IMR-90 (cell line): ENCODE data around the gene ADCY2. TPM values are rescaled to one million over a fixed set of nuclear protein-coding genes. Genes with fewer than 3 reads are reported as not detected.

ENCODE experiments used
- ATAC-seq: fragments of 200-7000 bp; cut with Tn5 transposase; 2 replicates; pipeline ENCODE4 v1.9.1; 2020; ENCODE audit warnings: low read depth, mild to moderate bottlenecking, moderate library complexity
- BruUV-seq: library from RNA; stranded (reverse); fragments of 400-500 nt; replicated peaks from 2 replicates; lab custom pipeline; 2021; lab: Mats Ljungman, UMichigan
- CTCF ChIA-PET: fragments of 300-600 bp; formaldehyde crosslinking; extraction: SDS; loops from one replicate; lab custom pipeline; 2021; ENCODE audit warnings: antibody characterized with exemption; lab: Yijun Ruan, JAX
- POLR2A ChIA-PET: fragments of 300-600 bp; sonication (Branson Sonifier 250); formaldehyde crosslinking; loops from one replicate; lab custom pipeline; 2022; ENCODE audit warnings: antibody characterized with exemption; ENCODE audit not compliant: unreplicated experiment; lab: Charles Lee
- DNase-seq: peaks from one replicate; pipeline ENCODE4 v3.0.0; 2013
- H2AFZ ChIP-seq: replicated peaks from 2 replicates; pipeline ENCODE3; 2013; ENCODE audit warnings: low read length, mild to moderate bottlenecking; ENCODE audit not compliant: poor library complexity
- H2AK5ac ChIP-seq: 2 replicates; pipeline ENCODE4 v1.6.1; 2013; ENCODE audit warnings: low read depth, low read length, inconsistent platforms
- H2AK9ac ChIP-seq: replicated peaks from 2 replicates; pipeline ENCODE3; 2013; ENCODE audit warnings: mild to moderate bottlenecking, low read depth, low read length, moderate library complexity; ENCODE audit not compliant: poor library complexity
- H2BK120ac ChIP-seq: 2 replicates; pipeline ENCODE4 v1.6.1; 2013; ENCODE audit warnings: low read depth, low read length, inconsistent platforms
- H2BK15ac ChIP-seq: 3 replicates; pipeline ENCODE4 v1.6.1; 2013; ENCODE audit warnings: low read depth, low read length, inconsistent platforms
- H2BK20ac ChIP-seq: 2 replicates; pipeline ENCODE4 v1.6.1; 2013; ENCODE audit warnings: low read depth, mild to moderate bottlenecking, inconsistent platforms, low read length, moderate library complexity
- H2BK5ac ChIP-seq: 2 replicates; pipeline ENCODE4 v1.6.1; 2013; ENCODE audit warnings: mild to moderate bottlenecking, low read depth, low read length, inconsistent platforms; ENCODE audit not compliant: poor library complexity, severe bottlenecking
- H3K14ac ChIP-seq: replicated peaks from 2 replicates; pipeline ENCODE4 v1.6.1; 2013; ENCODE audit warnings: low read depth, low read length, inconsistent platforms
- H3K18ac ChIP-seq: 2 replicates; pipeline ENCODE4 v1.6.1; 2013; ENCODE audit warnings: low read depth, low read length, control low read depth
- H3K23ac ChIP-seq: 2 replicates; pipeline ENCODE4 v1.6.1; 2013; ENCODE audit warnings: low read depth, low read length, inconsistent platforms
- H3K27ac ChIP-seq: 2 replicates; pipeline ENCODE4 v1.5.1; 2013; ENCODE audit warnings: mild to moderate bottlenecking, control low read depth, low read length; ENCODE audit not compliant: insufficient read depth
- H3K27me3 ChIP-seq: 2 replicates; pipeline ENCODE4 v1.6.1; 2013; ENCODE audit warnings: low read length; ENCODE audit not compliant: control insufficient read depth, insufficient read depth
- H3K36me3 ChIP-seq: 2 replicates; pipeline ENCODE4 v1.6.1; 2013; ENCODE audit warnings: low read length, mixed read lengths; ENCODE audit not compliant: control insufficient read depth, insufficient read depth
- H3K4ac ChIP-seq: 2 replicates; pipeline ENCODE4 v1.6.1; 2013; ENCODE audit warnings: low read depth, low read length, inconsistent platforms
- H3K4me1 ChIP-seq: 2 replicates; pipeline ENCODE4 v1.6.1; 2013; ENCODE audit warnings: low read length, mixed read lengths; ENCODE audit not compliant: control insufficient read depth, insufficient read depth
- H3K4me2 ChIP-seq: 2 replicates; pipeline ENCODE4 v1.6.1; 2013; ENCODE audit warnings: low read depth, mild to moderate bottlenecking, control low read depth, low read length, moderate library complexity
- H3K4me3 ChIP-seq: 2 replicates; pipeline ENCODE4 v1.5.1; 2013; ENCODE audit warnings: low read depth, mild to moderate bottlenecking, control low read depth, low read length, moderate library complexity; ENCODE audit not compliant: insufficient read depth
- H3K56ac ChIP-seq: 2 replicates; pipeline ENCODE4 v1.6.1; 2013; ENCODE audit warnings: low read length, inconsistent platforms; ENCODE audit not compliant: insufficient read depth; ENCODE audit errors: extremely low read depth
- H3K79me1 ChIP-seq, 2 experiments: 2 replicates each; pipeline ENCODE4 v1.6.1; 2013; ENCODE audit warnings: low read length in 2 of 2, inconsistent platforms in 1 of 2, low read depth in 1 of 2
- H3K9ac ChIP-seq: 2 replicates; pipeline ENCODE4 v1.6.1; 2013; ENCODE audit warnings: low read depth, low read length, control low read depth
- H3K9me1 ChIP-seq: 2 replicates; pipeline ENCODE4 v1.6.1; 2013; ENCODE audit warnings: low read length, inconsistent platforms; ENCODE audit not compliant: insufficient read depth
- H3K9me3 ChIP-seq: 2 replicates; pipeline ENCODE4 v1.6.1; 2013; ENCODE audit warnings: low read length; ENCODE audit not compliant: control insufficient read depth, insufficient read depth
- H4K20me1 ChIP-seq: 2 replicates; pipeline ENCODE4 v1.6.1; 2013; ENCODE audit warnings: low read length, inconsistent platforms; ENCODE audit not compliant: insufficient read depth
- H4K5ac ChIP-seq: 2 replicates; pipeline ENCODE4 v1.6.1; 2013; ENCODE audit warnings: mild to moderate bottlenecking, low read depth, low read length, control low read depth
- H4K8ac ChIP-seq, 2 experiments: 2 replicates each; pipeline ENCODE4 v1.6.1; 2013; ENCODE audit warnings: low read depth in 2 of 2, low read length in 2 of 2, control low read depth in 1 of 2, inconsistent platforms in 1 of 2
- H4K91ac ChIP-seq: 2 replicates; pipeline ENCODE4 v1.6.1; 2013; ENCODE audit warnings: low read depth, low read length, inconsistent platforms; ENCODE audit not compliant: insufficient read depth
- CEBPB ChIP-seq: IDR thresholded peaks from 2 replicates; pipeline ENCODE4 v1.6.1; 2012; ENCODE audit warnings: low read depth, low read length, improper control_type of control experiment
- FOS ChIP-seq: fragments of 150-350 bp; IDR thresholded peaks from 2 replicates; pipeline ENCODE4 v1.6.1; 2016; ENCODE audit warnings: low read depth, low read length
- MAFK ChIP-seq: IDR thresholded peaks from 2 replicates; pipeline ENCODE4 v1.6.1; 2012; ENCODE audit warnings: low read depth, low read length, improper control_type of control experiment
- RAD21 ChIP-seq: IDR thresholded peaks from 2 replicates; pipeline ENCODE4 v1.6.1; 2012; ENCODE audit warnings: low read length, improper control_type of control experiment
- RCOR1 ChIP-seq: IDR thresholded peaks from 2 replicates; pipeline ENCODE4 v1.6.1; 2012; ENCODE audit warnings: mild to moderate bottlenecking, low read length, improper control_type of control experiment; ENCODE audit not compliant: insufficient replicate concordance
- SMC3 ChIP-seq: fragments of 150-350 bp; IDR thresholded peaks from 2 replicates; pipeline ENCODE4 v1.6.1; 2016; ENCODE audit warnings: low read depth, mild to moderate bottlenecking, antibody characterized with exemption, low read length, moderate library complexity
- WGBS, 2 experiments: methylation state at CpG; one replicate each; pipeline versions ENCODE4 v1.1.5 to v1.1.7; 2013; ENCODE audit warnings: missing lambda C conversion rate in 2 of 2; ENCODE audit not compliant: insufficient read length in 1 of 2; ENCODE audit errors: extremely low coverage in 2 of 2; 5-methylcytosine and 5-hydroxymethylcytosine counted together
- dilution Hi-C: fragments of 300-500 bp; cut with HindIII; formaldehyde crosslinking; loops from one replicate; pipeline ENCODE4 v1.14.3; 2018; ENCODE audit warnings: low sequenced_read_pairs; ENCODE audit not compliant: unreplicated experiment
- in situ Hi-C: fragments of 300-500 bp; cut with MboI; formaldehyde crosslinking; loops from 3 replicates; pipeline ENCODE4 v1.14.3; 2019; ENCODE audit warnings: low sequenced_read_pairs, inconsistent platforms, mixed read lengths
- intact Hi-C: fragments of 100-400 bp; cut with micrococcal nuclease; formaldehyde crosslinking; loops from 2 replicates; pipeline ENCODE4 v1.10.0; 2022
- polyA plus RNA-seq, 3 experiments: library from polyadenylated mRNA; depleted of rRNA; stranded (reverse); fragments of >200 nt; gene quantifications; 2 replicates each; pipeline ENCODE4 v1.2.3, GENCODE V29; 2012; ENCODE audit warnings: low replicate concordance in 1 of 3
- total RNA-seq: library from RNA; depleted of rRNA; stranded (reverse); fragments of >200 nt; gene quantifications from 2 replicates; pipeline ENCODE4 v1.2.3, GENCODE V29; 2012
- TF ChIP-seq, protein P1 (sequence below): fragments of 150-350 bp; IDR thresholded peaks from 2 replicates; pipeline ENCODE4 v1.6.1; 2017; ENCODE audit warnings: mild to moderate bottlenecking, antibody characterized with exemption, low read length, low read depth
- TF ChIP-seq, protein P2 (sequence below): conservative IDR thresholded peaks from 2 replicates; pipeline ENCODE4 v1.5.1; 2012; ENCODE audit warnings: mild to moderate bottlenecking, low read depth, low read length, improper control_type of control experiment

Gene ADCY2
- total and polyA plus RNA-seq, 2 of the 4 experiments (the other 2 are of a cell fraction): not detected

- Histone ChIP-seq H3K9me1 (no peaks in the 10 kb centered on the region), H3K36me3 (no peaks in the 10 kb centered on the region), H3K23ac (no peak overlapping the region), H3K27me3 (no peaks in the 10 kb centered on the region; the same call in 1 of the 2 replicates), H2AK5ac (no peak overlapping the region), H4K91ac (no peak overlapping the region), H4K5ac (no peak overlapping the region), H3K56ac (no peak overlapping the region), H4K8ac (no peak overlapping the region), H3K4me2 (no peak overlapping the region), H2BK20ac (no peak overlapping the region), H2BK15ac (no peak overlapping the region), H2BK5ac (no peak overlapping the region), H3K9me3 (peaks cover 6% of the 10 kb centered on the region; the same call in 1 of the 2 replicates), H3K18ac (no peak overlapping the region), H3K27ac (no peak overlapping the region), H2AFZ (no peak overlapping the region), H3K9ac (no peak overlapping the region), H3K14ac (no peak overlapping the region), H3K4ac (no peak overlapping the region), H2AK9ac (no peak overlapping the region), H3K4me3 (no peak overlapping the region), H2BK120ac (no peak overlapping the region), H4K20me1 (no peaks in the 10 kb centered on the region), H3K79me1 (no peaks in the 10 kb centered on the region), H3K4me1 (no peaks in the 10 kb centered on the region)
- in situ Hi-C loops (no loop called here), dilution Hi-C loops (no loop called here), intact Hi-C loops (no loop called here)
- ChIA-PET POLR2A (no interaction called here), CTCF (no interaction called here)
- no TSS peak for BruUV-seq
- DNase-seq (no peak), ATAC-seq (no peak)
- no peak for TF ChIP-seq SMC3
- TF ChIP-seq, protein P1, sequence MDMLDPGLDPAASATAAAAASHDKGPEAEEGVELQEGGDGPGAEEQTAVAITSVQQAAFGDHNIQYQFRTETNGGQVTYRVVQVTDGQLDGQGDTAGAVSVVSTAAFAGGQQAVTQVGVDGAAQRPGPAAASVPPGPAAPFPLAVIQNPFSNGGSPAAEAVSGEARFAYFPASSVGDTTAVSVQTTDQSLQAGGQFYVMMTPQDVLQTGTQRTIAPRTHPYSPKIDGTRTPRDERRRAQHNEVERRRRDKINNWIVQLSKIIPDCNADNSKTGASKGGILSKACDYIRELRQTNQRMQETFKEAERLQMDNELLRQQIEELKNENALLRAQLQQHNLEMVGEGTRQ: no peak
- TF ChIP-seq, protein P2, sequence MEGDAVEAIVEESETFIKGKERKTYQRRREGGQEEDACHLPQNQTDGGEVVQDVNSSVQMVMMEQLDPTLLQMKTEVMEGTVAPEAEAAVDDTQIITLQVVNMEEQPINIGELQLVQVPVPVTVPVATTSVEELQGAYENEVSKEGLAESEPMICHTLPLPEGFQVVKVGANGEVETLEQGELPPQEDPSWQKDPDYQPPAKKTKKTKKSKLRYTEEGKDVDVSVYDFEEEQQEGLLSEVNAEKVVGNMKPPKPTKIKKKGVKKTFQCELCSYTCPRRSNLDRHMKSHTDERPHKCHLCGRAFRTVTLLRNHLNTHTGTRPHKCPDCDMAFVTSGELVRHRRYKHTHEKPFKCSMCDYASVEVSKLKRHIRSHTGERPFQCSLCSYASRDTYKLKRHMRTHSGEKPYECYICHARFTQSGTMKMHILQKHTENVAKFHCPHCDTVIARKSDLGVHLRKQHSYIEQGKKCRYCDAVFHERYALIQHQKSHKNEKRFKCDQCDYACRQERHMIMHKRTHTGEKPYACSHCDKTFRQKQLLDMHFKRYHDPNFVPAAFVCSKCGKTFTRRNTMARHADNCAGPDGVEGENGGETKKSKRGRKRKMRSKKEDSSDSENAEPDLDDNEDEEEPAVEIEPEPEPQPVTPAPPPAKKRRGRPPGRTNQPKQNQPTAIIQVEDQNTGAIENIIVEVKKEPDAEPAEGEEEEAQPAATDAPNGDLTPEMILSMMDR: no peak
- no peak for TF ChIP-seq FOS
- no peak for TF ChIP-seq CEBPB
- TF ChIP-seq RCOR1: no peak
- TF ChIP-seq MAFK: no peak
- TF ChIP-seq RAD21: no peak
- WGBS, 2 experiments: no CpG with 5 or more reads among the region's 6 CpGs
These were observed 2.8 kb downstream of the ADCY2 start for GRCh38 chr5:7398596-7399280.
